ENCODE measurements around the gene AATK.

The AATK gene

GRCh38 chr17:81127133-81127455 lies 38.9 kb downstream of the AATK start:
- DNase-seq, result no peak

- no peak for DNase-seq
Observed at GRCh38 chr17:81126281-81127132, 39.5 kb downstream of the AATK start.

- no peak for DNase-seq
Observed at GRCh38 chr17:81125573-81126081, 40.4 kb downstream of the AATK start.

GRCh38 chr17:81124377-81124776 lies 41.6 kb downstream of the AATK start:
- no peak for DNase-seq

GRCh38 chr17:81123052-81124048 lies 42.7 kb downstream of the AATK start:
- DNase-seq, result no peak

GRCh38 chr17:81121841-81122733 lies 43.9 kb downstream of the AATK start:
- no peak for DNase-seq

GRCh38 chr17:81120695-81121621 lies 45.1 kb downstream of the AATK start:
- DNase-seq, result no peak

GRCh38 chr17:81120149-81120484 lies 45.9 kb downstream of the AATK start:
- no peak for DNase-seq

- peak; percentile 90 to 91 for DNase-seq
Observed at GRCh38 chr17:81119223-81120148, 46.5 kb downstream of the AATK start.

- no peak for DNase-seq
Observed at GRCh38 chr17:81118308-81119221, 47.5 kb downstream of the AATK start.

GRCh38 chr17:81117672-81118198 lies 48.3 kb downstream of the AATK start:
- no peak for DNase-seq

- DNase-seq, result no peak
Observed at GRCh38 chr17:81116704-81117103, 49.3 kb downstream of the AATK start.

- DNase-seq, result no peak
Observed at GRCh38 chr17:81115749-81116464, 50.1 kb downstream of the AATK start.

GRCh38 chr17:81115219-81115618 lies 50.8 kb downstream of the AATK start:
- DNase-seq, result no peak

GRCh38 chr17:81114351-81115093 lies 51.5 kb downstream of the AATK start:
- DNase-seq, result no peak

- no peak for DNase-seq
Observed at GRCh38 chr17:81113158-81113724, 52.8 kb downstream of the AATK start.

- DNase-seq, result no peak
Observed at GRCh38 chr17:81112450-81112849, 53.6 kb downstream of the AATK start.
